OCI-LY7 (cell line): ENCODE results near the gene BMERB1. TPM values are rescaled to one million over a fixed set of nuclear protein-coding genes. Genes with fewer than 3 reads are reported as not detected.

Experiments
- BruUV-seq: library from RNA; stranded (reverse); fragments of 400-500 nt; replicated peaks from 2 replicates; lab custom pipeline; 2021; lab: Mats Ljungman, UMichigan
- CTCF ChIA-PET: fragments of 300-600 bp; sonication (Branson Sonifier 250); formaldehyde crosslinking; loops from one replicate; lab custom pipeline; 2022; ENCODE audit warnings: antibody characterized with exemption; ENCODE audit not compliant: unreplicated experiment; lab: Charles Lee
- POLR2A ChIA-PET: fragments of 300-600 bp; sonication (Branson Sonifier 250); formaldehyde crosslinking; loops from one replicate; lab custom pipeline; 2022; ENCODE audit warnings: antibody characterized with exemption; lab: Charles Lee
- DNase-seq: peaks from one replicate; pipeline ENCODE4 v3.0.0-alpha.2; 2015; ENCODE audit warnings: low spot score
- H2AFZ ChIP-seq: fragments of 200-600 bp; sonication (generic), shearing (Covaris generic); 2 replicates; pipeline ENCODE4 v1.6.1; 2014; ENCODE audit warnings: mild to moderate bottlenecking, antibody characterized with exemption, low read length, moderate library complexity
- H3K27ac ChIP-seq: fragments of 200-600 bp; sonication (generic); 2 replicates; pipeline ENCODE4 v1.5.1; 2014; ENCODE audit warnings: mixed run types, low read depth, mild to moderate bottlenecking, moderate library complexity, low read length, inconsistent platforms; ENCODE audit not compliant: poor library complexity, severe bottlenecking
- H3K36me3 ChIP-seq: fragments of 200-600 bp; sonication (generic); 2 replicates; pipeline ENCODE4 v1.6.1; 2014; ENCODE audit warnings: mild to moderate bottlenecking, antibody characterized with exemption, low read length, moderate library complexity, mixed read lengths; ENCODE audit not compliant: insufficient read depth
- H3K4me1 ChIP-seq: fragments of 200-600 bp; sonication (generic); 2 replicates; pipeline ENCODE4 v1.5.1; 2014; ENCODE audit warnings: mild to moderate bottlenecking, low read length; ENCODE audit not compliant: insufficient read depth, poor library complexity, severe bottlenecking
- H3K4me2 ChIP-seq: fragments of 200-600 bp; sonication (generic); 2 replicates; pipeline ENCODE4 v1.6.1; 2014; ENCODE audit warnings: mild to moderate bottlenecking, low read length
- H3K4me3 ChIP-seq: fragments of 200-600 bp; sonication (generic); 2 replicates; pipeline ENCODE4 v1.5.1; 2014; ENCODE audit warnings: mild to moderate bottlenecking, low read depth, low read length; ENCODE audit not compliant: poor library complexity, severe bottlenecking
- H3K79me2 ChIP-seq: fragments of 200-600 bp; sonication (generic); 2 replicates; pipeline ENCODE4 v1.6.1; 2016; ENCODE audit warnings: low read depth, mild to moderate bottlenecking, low read length, moderate library complexity, mixed read lengths; ENCODE audit not compliant: insufficient read depth
- H3K9me2 ChIP-seq: fragments of 200-600 bp; sonication (generic); 2 replicates; pipeline ENCODE4 v1.6.1; 2016; ENCODE audit warnings: mild to moderate bottlenecking, low read length, mixed read lengths; ENCODE audit not compliant: insufficient read depth
- H3K9me3 ChIP-seq: fragments of 200-600 bp; sonication (generic); 2 replicates; pipeline ENCODE4 v1.6.1; 2014; ENCODE audit warnings: mild to moderate bottlenecking, mixed run types, low read length, mixed read lengths
- H4K20me1 ChIP-seq: fragments of 200-600 bp; sonication (generic); 2 replicates; pipeline ENCODE4 v1.6.1; 2014; ENCODE audit warnings: mild to moderate bottlenecking, antibody characterized with exemption, low read length, moderate library complexity, mixed read lengths; ENCODE audit not compliant: insufficient read depth
- EZH2phosphoT487 ChIP-seq: fragments of 200-600 bp; sonication (generic); IDR thresholded peaks from 2 replicates; pipeline ENCODE4 v1.6.1; 2018; ENCODE audit warnings: low read depth, borderline replicate concordance, mild to moderate bottlenecking, mixed run types, antibody characterized with exemption, low read length, moderate library complexity, mixed read lengths
- intact Hi-C: fragments of 100-400 bp; cut with micrococcal nuclease; formaldehyde crosslinking; loops from one replicate; pipeline ENCODE4 v1.10.0; 2022; ENCODE audit not compliant: unreplicated experiment
- total RNA-seq, 2 experiments: library from RNA; depleted of rRNA in 1 of 2; stranded (reverse); fragments of >200 nt in 1 of 2; shearing (Covaris generic) in 1 of 2; gene quantifications; 2 replicates each; pipeline ENCODE4 v1.2.3, GENCODE V29; 2014 to 2022
- TF ChIP-seq, protein P1 (sequence below): fragments of 200-600 bp; sonication (generic); conservative IDR thresholded peaks from 2 replicates; pipeline ENCODE4 v1.5.1; 2014; ENCODE audit warnings: mild to moderate bottlenecking, antibody characterized with exemption, low read length, moderate library complexity, mixed read lengths

The BMERB1 gene
- total RNA-seq, 2 experiments from 2014 or later: not detected

DNA sequence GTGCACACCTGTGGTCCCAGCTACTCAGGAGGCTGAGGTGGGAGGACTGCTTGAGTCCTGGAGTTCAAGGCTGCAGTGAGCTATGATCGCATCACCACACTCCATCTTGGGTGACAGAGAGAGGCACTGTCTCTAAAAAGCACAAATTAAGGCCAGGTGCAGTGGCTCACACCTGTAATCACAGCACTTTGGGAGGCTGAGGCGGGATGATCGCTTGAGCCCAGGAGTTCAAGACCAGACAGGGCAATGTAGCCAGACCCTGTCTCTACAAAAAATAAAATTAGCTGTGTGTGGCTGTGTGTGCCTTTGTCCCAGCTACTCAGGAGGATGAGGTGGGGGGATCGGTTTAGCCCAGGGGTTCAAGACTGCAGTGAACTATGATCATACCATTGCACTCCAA lies 81.6 kb downstream of the BMERB1 start:
- no peaks in the 10 kb centered on the region for H3K4me1 ChIP-seq
- no peak overlapping the region for H2AFZ ChIP-seq
- H3K4me2 ChIP-seq: no peak overlapping the region
- ChIA-PET POLR2A (no interaction called here), CTCF (no interaction called here)
- TF ChIP-seq EZH2phosphoT487: no peak
- TF ChIP-seq, protein P1, sequence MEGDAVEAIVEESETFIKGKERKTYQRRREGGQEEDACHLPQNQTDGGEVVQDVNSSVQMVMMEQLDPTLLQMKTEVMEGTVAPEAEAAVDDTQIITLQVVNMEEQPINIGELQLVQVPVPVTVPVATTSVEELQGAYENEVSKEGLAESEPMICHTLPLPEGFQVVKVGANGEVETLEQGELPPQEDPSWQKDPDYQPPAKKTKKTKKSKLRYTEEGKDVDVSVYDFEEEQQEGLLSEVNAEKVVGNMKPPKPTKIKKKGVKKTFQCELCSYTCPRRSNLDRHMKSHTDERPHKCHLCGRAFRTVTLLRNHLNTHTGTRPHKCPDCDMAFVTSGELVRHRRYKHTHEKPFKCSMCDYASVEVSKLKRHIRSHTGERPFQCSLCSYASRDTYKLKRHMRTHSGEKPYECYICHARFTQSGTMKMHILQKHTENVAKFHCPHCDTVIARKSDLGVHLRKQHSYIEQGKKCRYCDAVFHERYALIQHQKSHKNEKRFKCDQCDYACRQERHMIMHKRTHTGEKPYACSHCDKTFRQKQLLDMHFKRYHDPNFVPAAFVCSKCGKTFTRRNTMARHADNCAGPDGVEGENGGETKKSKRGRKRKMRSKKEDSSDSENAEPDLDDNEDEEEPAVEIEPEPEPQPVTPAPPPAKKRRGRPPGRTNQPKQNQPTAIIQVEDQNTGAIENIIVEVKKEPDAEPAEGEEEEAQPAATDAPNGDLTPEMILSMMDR: no peak
- DNase-seq: no peak
- no peaks in the 10 kb centered on the region for H3K9me3 ChIP-seq
- intact Hi-C loops: no loop called here
- H3K9me2 ChIP-seq: no peaks in the 10 kb centered on the region
- H3K27ac ChIP-seq: no peak overlapping the region
- no peak overlapping the region for H3K4me3 ChIP-seq
- H4K20me1 ChIP-seq: no peaks in the 10 kb centered on the region
- no peaks in the 10 kb centered on the region for H3K79me2 ChIP-seq
- no peaks in the 10 kb centered on the region for H3K36me3 ChIP-seq
- no TSS peak for BruUV-seq

DNA sequence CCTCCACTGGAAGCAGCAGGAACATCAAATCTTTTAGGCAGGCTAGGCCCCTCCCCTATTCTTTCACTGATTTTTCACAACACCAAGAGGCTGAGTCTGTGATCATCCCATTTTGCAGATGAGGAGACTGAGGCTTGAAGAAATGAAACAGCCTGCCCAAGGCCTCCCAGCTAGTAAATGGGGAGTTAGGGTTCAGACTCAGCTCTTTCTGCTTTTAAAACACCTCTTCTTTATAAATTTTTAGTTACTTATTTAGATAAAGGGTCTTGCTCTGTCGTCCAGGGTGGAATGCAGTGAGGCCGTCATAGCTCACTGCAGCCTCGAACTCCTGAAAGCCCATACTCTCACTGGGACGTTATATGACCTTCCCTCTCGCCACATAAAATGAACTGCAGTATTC lies 82.2 kb downstream of the BMERB1 start:
- Histone ChIP-seq H4K20me1 (no peaks in the 10 kb centered on the region), H3K36me3 (no peaks in the 10 kb centered on the region), H3K79me2 (no peaks in the 10 kb centered on the region), H3K4me2 (no peak overlapping the region), H3K27ac (no peak overlapping the region), H3K4me1 (no peaks in the 10 kb centered on the region), H3K9me2 (no peaks in the 10 kb centered on the region), H3K9me3 (no peaks in the 10 kb centered on the region), H3K4me3 (no peak overlapping the region), H2AFZ (no peak overlapping the region)
- BruUV-seq: no TSS peak
- CTCF ChIA-PET: no interaction called here
- no peak for TF ChIP-seq EZH2phosphoT487
- TF ChIP-seq, protein P1: no peak
- POLR2A ChIA-PET: no interaction called here
- DNase-seq: no peak
- intact Hi-C loops: no loop called here

GRCh38 chr16:15517743-15518377 lies 83.5 kb downstream of the BMERB1 start:
- H3K9me2 ChIP-seq: no peaks in the 10 kb centered on the region
- CTCF ChIA-PET: interaction anchor here (0.6 kb wide), 1 partner anchor 10 kb away, joined by 9 read pairs; no protein-coding TSS in a partner anchor
- H4K20me1 ChIP-seq: no peaks in the 10 kb centered on the region
- DNase-seq: no peak
- BruUV-seq: no TSS peak
- H3K9me3 ChIP-seq: no peaks in the 10 kb centered on the region
- no peak for TF ChIP-seq EZH2phosphoT487
- TF ChIP-seq, protein P1: no peak
- H3K4me2 ChIP-seq: no peak overlapping the region
- no peaks in the 10 kb centered on the region for H3K4me1 ChIP-seq
- no peaks in the 10 kb centered on the region for H3K36me3 ChIP-seq
- no peak overlapping the region for H3K27ac ChIP-seq
- H3K79me2 ChIP-seq: no peaks in the 10 kb centered on the region
- no peak overlapping the region for H3K4me3 ChIP-seq
- intact Hi-C loops: no loop called here
- POLR2A ChIA-PET: no interaction called here
- no peak overlapping the region for H2AFZ ChIP-seq
